ENCODE measurements around the gene PFKFB1.
"Not testable (repeated sequence)": the region's sequence is repeated elsewhere in the genome, so short reads cannot be mapped to it uniquely, and the experiment has no call there.

PFKFB1 gene

DNA sequence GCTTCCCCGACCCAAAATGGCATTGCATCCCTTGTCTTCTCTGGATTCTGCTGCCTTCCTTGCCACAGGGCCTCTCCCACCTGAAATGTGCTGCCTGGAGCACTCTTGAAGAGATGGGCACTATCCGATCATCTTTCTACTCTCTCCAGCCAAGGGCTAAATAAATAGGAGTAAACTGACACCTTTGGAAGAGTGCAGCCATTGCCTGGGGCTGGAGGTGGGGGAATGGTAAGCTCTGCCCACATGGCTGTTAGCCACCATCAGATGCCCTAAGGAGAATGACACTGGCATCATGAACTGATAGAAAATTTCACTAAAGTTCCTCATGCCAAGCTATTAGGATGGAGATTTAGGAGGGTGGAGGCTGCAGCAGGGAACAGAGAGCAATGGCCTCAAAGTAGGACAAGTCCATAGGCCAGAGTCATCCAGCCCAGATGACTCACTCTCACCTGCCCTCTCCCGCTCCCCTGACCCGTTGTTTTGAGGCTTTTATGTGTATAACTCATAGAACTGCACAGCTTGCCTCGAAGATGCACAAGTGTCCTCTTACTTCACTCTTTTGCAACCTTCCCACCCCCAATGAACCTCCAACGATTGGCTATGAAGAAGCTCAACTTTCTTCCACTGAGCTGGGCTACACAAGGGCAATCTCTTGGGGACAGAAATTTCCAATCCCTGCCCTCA is 822 bp upstream of the PFKFB1 start:
- no peak overlapping the region for H3K4me3 ChIP-seq (replicated peaks; ENCODE audit: low read depth, low read length)
- no peak for DNase-seq (ENCODE audit: extremely low read depth, low read depth)
- TF ChIP-seq, protein P1, sequence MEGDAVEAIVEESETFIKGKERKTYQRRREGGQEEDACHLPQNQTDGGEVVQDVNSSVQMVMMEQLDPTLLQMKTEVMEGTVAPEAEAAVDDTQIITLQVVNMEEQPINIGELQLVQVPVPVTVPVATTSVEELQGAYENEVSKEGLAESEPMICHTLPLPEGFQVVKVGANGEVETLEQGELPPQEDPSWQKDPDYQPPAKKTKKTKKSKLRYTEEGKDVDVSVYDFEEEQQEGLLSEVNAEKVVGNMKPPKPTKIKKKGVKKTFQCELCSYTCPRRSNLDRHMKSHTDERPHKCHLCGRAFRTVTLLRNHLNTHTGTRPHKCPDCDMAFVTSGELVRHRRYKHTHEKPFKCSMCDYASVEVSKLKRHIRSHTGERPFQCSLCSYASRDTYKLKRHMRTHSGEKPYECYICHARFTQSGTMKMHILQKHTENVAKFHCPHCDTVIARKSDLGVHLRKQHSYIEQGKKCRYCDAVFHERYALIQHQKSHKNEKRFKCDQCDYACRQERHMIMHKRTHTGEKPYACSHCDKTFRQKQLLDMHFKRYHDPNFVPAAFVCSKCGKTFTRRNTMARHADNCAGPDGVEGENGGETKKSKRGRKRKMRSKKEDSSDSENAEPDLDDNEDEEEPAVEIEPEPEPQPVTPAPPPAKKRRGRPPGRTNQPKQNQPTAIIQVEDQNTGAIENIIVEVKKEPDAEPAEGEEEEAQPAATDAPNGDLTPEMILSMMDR (IDR thresholded peaks at IDR 0.05; ENCODE audit: low read depth, low read length, missing control alignments): no peak

DNA sequence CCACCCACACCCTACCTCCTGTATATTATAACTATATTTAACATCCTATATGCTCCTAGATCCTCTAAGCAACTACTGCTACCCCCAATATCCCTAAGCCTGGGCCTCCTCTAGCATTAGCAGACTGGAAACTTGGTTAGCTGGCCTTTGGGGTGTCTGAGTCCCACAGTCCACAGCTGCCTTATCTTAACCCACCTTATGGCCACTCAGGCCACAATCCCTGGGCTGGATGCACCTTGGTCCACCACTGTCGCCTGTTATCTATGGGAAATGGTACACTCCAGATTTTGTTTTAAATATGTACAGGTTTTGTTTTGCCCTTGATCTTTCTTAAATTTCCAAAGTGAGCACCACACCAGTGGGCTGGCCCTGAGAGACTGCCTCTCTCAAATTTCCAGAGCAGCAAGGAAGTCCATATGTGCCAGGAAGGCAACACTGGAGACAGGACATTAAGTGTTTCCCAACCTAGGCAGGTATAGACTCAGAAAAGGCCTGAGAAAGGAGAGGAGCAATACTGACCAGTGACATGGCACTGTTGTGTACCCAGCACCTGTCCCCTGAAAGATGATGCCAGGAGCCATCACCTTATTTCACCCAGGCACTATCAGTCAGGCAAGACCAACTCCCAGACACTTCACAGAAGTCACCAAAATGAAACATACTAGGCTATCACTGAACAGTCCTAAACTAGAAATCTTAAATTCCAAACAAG is 921 bp downstream of the PFKFB1 start:
- TF ChIP-seq, protein P1 (IDR thresholded peaks at IDR 0.05; ENCODE audit: low read depth, low read length, missing control alignments): no peak
- H3K4me3 ChIP-seq (replicated peaks; ENCODE audit: low read depth, low read length): no peak overlapping the region

GRCh38 chrX:54991706-54992105 is 2.3 kb downstream of the PFKFB1 start:
- TF ChIP-seq, protein P1 (IDR thresholded peaks at IDR 0.05; ENCODE audit: low read depth, low read length, missing control alignments): no peak
- DNase-seq (ENCODE audit: extremely low read depth, low read depth): no peak
- no peak overlapping the region for H3K4me3 ChIP-seq (replicated peaks; ENCODE audit: low read depth, low read length)

More for the DNA sequence above, 921 bp downstream of the PFKFB1 start:
- no peak for DNase-seq (ENCODE audit: extremely low read depth, low read depth)

GRCh38 chrX:54983306-54983705 is 10.7 kb downstream of the PFKFB1 start:
- DNase-seq (ENCODE audit: extremely low read depth, low read depth); H3K4me3 ChIP-seq (replicated peaks; ENCODE audit: low read depth, low read length): not testable (repeated sequence)

DNA sequence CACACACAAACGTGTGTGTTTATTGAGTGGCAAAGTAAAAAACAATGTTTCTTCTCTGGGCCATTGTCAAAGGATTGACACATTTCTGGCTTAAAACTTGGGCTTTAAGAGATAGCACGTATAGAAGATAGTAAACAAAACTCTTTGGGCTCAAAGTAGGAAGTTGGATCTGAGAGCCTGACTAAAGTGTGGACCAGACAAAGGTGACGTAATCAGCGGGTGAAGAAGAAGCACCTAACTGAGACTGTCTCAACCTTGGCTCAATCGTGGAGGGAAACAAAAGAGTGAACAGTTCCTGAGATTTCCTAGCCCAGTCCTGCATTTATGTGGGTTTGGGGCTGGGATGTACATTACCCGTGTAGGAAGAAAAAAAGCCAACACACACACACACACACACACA is 13.7 kb downstream of the PFKFB1 start:
- DNase-seq (ENCODE audit: extremely low read depth, low read depth): no peak
- TF ChIP-seq, protein P1 (IDR thresholded peaks at IDR 0.05; ENCODE audit: low read depth, low read length, missing control alignments): no peak
- H3K4me3 ChIP-seq (replicated peaks; ENCODE audit: low read depth, low read length): no peak overlapping the region

DNA sequence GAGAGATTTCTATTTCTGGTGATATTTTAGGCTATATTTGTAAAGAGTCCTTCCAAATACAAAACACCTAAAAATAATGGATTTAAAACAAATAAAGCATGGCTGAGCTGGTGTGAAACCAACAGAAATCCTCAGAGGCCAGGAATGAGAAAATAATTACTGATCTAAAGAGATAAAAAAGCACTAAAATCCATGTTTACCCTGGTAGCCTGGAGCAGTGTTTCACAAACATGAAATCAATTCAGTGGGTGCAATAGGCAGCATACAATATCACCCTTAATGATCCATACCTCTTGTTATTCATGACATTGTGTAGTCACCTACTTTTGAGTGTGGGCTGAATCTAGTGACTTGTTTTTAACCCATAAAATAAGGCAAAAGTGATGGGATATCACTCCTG is 14.6 kb downstream of the PFKFB1 start:
- no peak overlapping the region for H3K4me3 ChIP-seq (replicated peaks; ENCODE audit: low read depth, low read length)
- DNase-seq (ENCODE audit: extremely low read depth, low read depth): no peak
- TF ChIP-seq, protein P1 (IDR thresholded peaks at IDR 0.05; ENCODE audit: low read depth, low read length, missing control alignments): no peak

GRCh38 chrX:54978448-54978847 is 15.5 kb downstream of the PFKFB1 start:
- no peak for DNase-seq (ENCODE audit: extremely low read depth, low read depth)
- no peak overlapping the region for H3K4me3 ChIP-seq (replicated peaks; ENCODE audit: low read depth, low read length)
- TF ChIP-seq, protein P1 (IDR thresholded peaks at IDR 0.05; ENCODE audit: low read depth, low read length, missing control alignments): no peak
